Measurements from ENCODE around the gene NOTCH2. TPM values are rescaled to one million over a fixed set of nuclear protein-coding genes. Genes with fewer than 3 reads are reported as not detected.

NOTCH2 gene
- total and polyA plus RNA-seq, 2 experiments from 2014 or later: 42.2 to 85.8 TPM

DNA sequence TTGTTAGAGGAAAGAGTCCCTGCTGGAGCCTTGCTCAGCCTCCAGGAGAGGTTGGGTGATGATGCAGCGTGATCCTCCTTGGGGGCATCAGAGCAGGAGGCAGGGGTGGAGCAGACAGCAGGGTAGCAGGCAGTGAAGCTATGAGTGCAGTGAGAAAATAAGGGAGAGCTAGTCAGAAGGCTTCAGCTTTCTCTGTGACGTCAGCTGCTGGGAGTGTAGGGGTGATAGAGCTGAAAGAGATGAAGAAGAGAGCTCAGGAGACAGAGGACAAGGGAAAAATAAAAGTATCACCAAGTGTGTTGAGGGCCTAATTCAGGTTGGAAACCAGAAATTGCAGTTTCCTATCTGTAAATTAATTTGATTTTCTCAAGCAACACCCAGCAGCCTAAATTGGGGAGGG is 170.9 kb downstream of the NOTCH2 start:
- Histone ChIP-seq H3K4me1 (ENCODE audit: insufficient read depth) (no peaks in the 10 kb centered on the region), H3K9me3 (ENCODE audit: low read depth) (no peaks in the 10 kb centered on the region), H2AFZ (no peak overlapping the region), H4K20me1 (ENCODE audit: insufficient read depth, poor library complexity, severe bottlenecking) (no peaks in the 10 kb centered on the region), H3K4me2 (no peak overlapping the region), H3K27ac (no peak overlapping the region), H3K27me3 (no peaks in the 10 kb centered on the region), H3K36me3 (replicated peaks; ENCODE audit: insufficient read depth, low read depth) (no peaks in the 10 kb centered on the region), H3K79me2 (no peaks in the 10 kb centered on the region), H3K4me3 (no peak overlapping the region), H3K9me2 (replicated peaks; ENCODE audit: insufficient read depth) (no peaks in the 10 kb centered on the region)
- 91% methylated on average over 2 of the region's 2 CpGs for WGBS (ENCODE audit: low lambda C conversion rate, missing lambda C conversion rate)
- no peak for TF ChIP-seq EZH2phosphoT487 (IDR thresholded peaks at IDR 0.05; ENCODE audit: low read depth, severe bottlenecking, unreplicated experiment)
- TF ChIP-seq EZH2 (IDR thresholded peaks at IDR 0.05; ENCODE audit: borderline replicate concordance): no peak
- TF ChIP-seq, protein P1, sequence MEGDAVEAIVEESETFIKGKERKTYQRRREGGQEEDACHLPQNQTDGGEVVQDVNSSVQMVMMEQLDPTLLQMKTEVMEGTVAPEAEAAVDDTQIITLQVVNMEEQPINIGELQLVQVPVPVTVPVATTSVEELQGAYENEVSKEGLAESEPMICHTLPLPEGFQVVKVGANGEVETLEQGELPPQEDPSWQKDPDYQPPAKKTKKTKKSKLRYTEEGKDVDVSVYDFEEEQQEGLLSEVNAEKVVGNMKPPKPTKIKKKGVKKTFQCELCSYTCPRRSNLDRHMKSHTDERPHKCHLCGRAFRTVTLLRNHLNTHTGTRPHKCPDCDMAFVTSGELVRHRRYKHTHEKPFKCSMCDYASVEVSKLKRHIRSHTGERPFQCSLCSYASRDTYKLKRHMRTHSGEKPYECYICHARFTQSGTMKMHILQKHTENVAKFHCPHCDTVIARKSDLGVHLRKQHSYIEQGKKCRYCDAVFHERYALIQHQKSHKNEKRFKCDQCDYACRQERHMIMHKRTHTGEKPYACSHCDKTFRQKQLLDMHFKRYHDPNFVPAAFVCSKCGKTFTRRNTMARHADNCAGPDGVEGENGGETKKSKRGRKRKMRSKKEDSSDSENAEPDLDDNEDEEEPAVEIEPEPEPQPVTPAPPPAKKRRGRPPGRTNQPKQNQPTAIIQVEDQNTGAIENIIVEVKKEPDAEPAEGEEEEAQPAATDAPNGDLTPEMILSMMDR (IDR thresholded peaks at IDR 0.05; ENCODE audit: poor library complexity): no peak
- no peak for DNase-seq (ENCODE audit: low spot score)

DNA sequence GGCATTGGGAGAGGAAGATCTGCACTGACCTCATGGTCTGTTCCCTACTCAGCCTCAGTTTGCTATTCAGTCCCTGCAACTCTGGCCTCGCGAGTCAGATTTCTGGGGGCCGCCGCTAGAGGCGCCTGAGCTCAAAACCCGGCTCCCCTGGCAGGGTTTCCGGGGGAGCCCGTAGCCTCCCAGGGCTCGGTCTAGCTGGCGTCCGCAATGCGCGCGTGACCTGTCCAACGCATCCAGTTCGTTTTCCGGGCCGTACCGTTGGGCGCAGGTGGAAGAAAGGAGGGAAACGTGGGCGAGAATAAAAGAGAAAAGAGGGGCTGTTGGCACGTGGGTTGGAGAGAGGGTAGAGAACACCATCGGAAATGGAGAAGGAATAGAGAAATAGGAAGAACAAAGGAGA is 173.2 kb downstream of the NOTCH2 start, which contains the start of gene ADAM30:
Gene ADAM30, minus strand, starts transcription at position 213 of the 400 bp plus-strand sequence. Its CDS starts 179 bp downstream, at position 34.
- Histone ChIP-seq H4K20me1 (ENCODE audit: insufficient read depth, poor library complexity, severe bottlenecking) (no peaks in the 10 kb centered on the region), H3K4me1 (ENCODE audit: insufficient read depth) (no peaks in the 10 kb centered on the region), H3K4me2 (no peak within 1 kb of the TSS), H3K27me3 (no peaks in the 10 kb centered on the region), H3K27ac (no peak within 1 kb of the TSS), H3K4me3 (no peak within 1 kb of the TSS), H3K36me3 (replicated peaks; ENCODE audit: insufficient read depth, low read depth) (no peaks in the 10 kb centered on the region), H3K9me2 (replicated peaks; ENCODE audit: insufficient read depth) (no peaks in the 10 kb centered on the region), H3K9me3 (ENCODE audit: low read depth) (no peaks in the 10 kb centered on the region), H3K79me2 (no peaks in the 10 kb centered on the region), H2AFZ (no peak within 1 kb of the TSS)
- no peak for DNase-seq (ENCODE audit: low spot score)
- TF ChIP-seq, protein P1 (IDR thresholded peaks at IDR 0.05; ENCODE audit: poor library complexity): no peak
- TF ChIP-seq EZH2phosphoT487 (IDR thresholded peaks at IDR 0.05; ENCODE audit: low read depth, severe bottlenecking, unreplicated experiment): no peak
- no peak for TF ChIP-seq EZH2 (IDR thresholded peaks at IDR 0.05; ENCODE audit: borderline replicate concordance)
- 83% methylated on average over 24 of the region's 24 CpGs for WGBS (ENCODE audit: low lambda C conversion rate, missing lambda C conversion rate)

DNA sequence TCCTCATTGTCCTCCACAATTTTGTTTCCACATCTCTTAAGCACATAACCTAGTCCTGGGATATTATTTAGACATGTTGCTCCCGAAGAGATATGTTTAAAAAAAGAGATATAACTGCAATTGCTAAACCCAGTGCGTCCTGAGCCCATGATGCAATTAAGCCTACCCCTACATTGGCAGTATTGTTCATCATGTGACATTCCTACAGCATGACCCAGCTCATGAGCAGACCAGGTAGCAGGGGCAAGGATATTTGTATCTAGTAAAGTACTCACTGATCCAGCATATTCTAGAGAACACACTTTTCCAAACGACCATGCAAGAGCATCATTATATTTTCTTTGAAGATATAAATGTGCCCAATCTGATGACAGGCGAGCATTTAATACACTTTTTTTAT is 174.4 kb downstream of the NOTCH2 start:
- Histone ChIP-seq H3K9me3 (ENCODE audit: low read depth) (no peaks in the 10 kb centered on the region), H3K27me3 (no peaks in the 10 kb centered on the region), H3K9me2 (replicated peaks; ENCODE audit: insufficient read depth) (no peaks in the 10 kb centered on the region), H3K27ac (no peak overlapping the region), H3K79me2 (no peaks in the 10 kb centered on the region), H3K4me1 (ENCODE audit: insufficient read depth) (no peaks in the 10 kb centered on the region), H4K20me1 (ENCODE audit: insufficient read depth, poor library complexity, severe bottlenecking) (no peaks in the 10 kb centered on the region), H3K36me3 (replicated peaks; ENCODE audit: insufficient read depth, low read depth) (no peaks in the 10 kb centered on the region), H3K4me3 (no peak overlapping the region), H2AFZ (no peak overlapping the region), H3K4me2 (no peak overlapping the region)
- WGBS (ENCODE audit: low lambda C conversion rate, missing lambda C conversion rate): 84% methylated on average over 4 of the region's 4 CpGs
- TF ChIP-seq EZH2 (IDR thresholded peaks at IDR 0.05; ENCODE audit: borderline replicate concordance) (no peak), EZH2phosphoT487 (IDR thresholded peaks at IDR 0.05; ENCODE audit: low read depth, severe bottlenecking, unreplicated experiment) (no peak)
- TF ChIP-seq, protein P1 (IDR thresholded peaks at IDR 0.05; ENCODE audit: poor library complexity): no peak
- no peak for DNase-seq (ENCODE audit: low spot score)

Measured in hepatocyte (in vitro differentiated cells).